Mammary epithelial cell (primary cell): ENCODE measurements around the gene LRRTM2.

Experiments used
- EZH2 ChIP-seq: IDR thresholded peaks from 2 replicates; pipeline ENCODE4 v1.6.1; 2012; ENCODE audit warnings: low read length, inconsistent platforms, borderline replicate concordance
- TF ChIP-seq, protein P1 (sequence below), 2 donors: IDR thresholded peaks in 1 of 2; conservative IDR thresholded peaks in 1 of 2; 2 replicates each; pipeline ENCODE4 v1.5.1; 2011 to 2012; ENCODE audit warnings: inconsistent platforms in 2 of 2, low read length in 2 of 2, mild to moderate bottlenecking in 2 of 2, control low read depth in 1 of 2, low read depth in 1 of 2; ENCODE audit not compliant: insufficient read depth in 1 of 2; ENCODE audit errors: extremely low read depth in 1 of 2

DNA sequence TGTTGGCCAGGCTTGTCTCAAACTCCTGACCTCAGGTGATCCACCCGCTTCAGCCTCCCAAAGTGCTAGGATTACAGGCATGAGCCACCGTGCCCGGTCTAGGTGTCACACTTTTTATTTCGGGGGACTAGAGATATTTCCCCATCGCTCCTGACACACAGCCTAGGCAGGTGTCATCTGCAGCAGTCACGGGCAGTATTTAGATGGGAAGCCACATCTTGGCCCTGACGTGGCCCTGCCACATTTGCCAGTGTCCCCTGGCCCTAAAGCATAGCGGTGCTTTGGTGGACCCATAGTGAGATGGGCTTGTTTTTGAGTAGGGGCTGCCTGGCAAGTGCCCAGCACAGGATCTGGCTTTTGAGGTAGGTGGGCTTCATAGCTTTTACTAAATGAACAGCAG lies 45.0 kb upstream of the LRRTM2 start:
- TF ChIP-seq, protein P1, sequence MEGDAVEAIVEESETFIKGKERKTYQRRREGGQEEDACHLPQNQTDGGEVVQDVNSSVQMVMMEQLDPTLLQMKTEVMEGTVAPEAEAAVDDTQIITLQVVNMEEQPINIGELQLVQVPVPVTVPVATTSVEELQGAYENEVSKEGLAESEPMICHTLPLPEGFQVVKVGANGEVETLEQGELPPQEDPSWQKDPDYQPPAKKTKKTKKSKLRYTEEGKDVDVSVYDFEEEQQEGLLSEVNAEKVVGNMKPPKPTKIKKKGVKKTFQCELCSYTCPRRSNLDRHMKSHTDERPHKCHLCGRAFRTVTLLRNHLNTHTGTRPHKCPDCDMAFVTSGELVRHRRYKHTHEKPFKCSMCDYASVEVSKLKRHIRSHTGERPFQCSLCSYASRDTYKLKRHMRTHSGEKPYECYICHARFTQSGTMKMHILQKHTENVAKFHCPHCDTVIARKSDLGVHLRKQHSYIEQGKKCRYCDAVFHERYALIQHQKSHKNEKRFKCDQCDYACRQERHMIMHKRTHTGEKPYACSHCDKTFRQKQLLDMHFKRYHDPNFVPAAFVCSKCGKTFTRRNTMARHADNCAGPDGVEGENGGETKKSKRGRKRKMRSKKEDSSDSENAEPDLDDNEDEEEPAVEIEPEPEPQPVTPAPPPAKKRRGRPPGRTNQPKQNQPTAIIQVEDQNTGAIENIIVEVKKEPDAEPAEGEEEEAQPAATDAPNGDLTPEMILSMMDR (conservative IDR thresholded peaks at IDR 0.05 in 1 of 2, IDR thresholded peaks at IDR 0.05 in 1 of 2; ENCODE audit: extremely low read depth in 1 of 2, insufficient read depth in 1 of 2, low read depth in 1 of 2, low read length in 2 of 2): no peak
- no peak for TF ChIP-seq EZH2
